Measurements from ENCODE around the gene ZNF366.

DNA sequence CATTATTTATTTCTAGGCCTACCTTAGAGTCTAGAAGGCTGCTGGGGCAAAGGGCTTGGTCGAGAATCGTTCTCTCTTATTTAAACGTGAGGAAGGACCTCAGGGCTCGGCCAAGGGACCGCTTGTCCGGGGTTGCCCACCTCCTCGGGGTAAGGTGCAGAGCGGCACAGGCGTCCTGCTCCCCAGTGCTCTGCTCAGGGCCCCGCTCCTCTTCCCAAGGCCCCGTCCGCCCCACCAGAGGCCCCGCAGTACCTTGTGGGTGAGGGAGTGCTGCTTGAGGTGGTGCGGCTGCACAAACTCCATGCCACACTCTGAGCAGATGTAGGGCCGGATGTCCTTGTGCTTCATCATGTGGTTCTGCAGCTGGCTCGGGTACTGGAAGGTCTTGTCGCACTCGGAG lies 47.3 kb downstream of the ZNF366 start:
- no peak for TF ChIP-seq POLR2A (IDR thresholded peaks at IDR 0.05)
- TF ChIP-seq CTCF (IDR thresholded peaks at IDR 0.05) = no peak

Measured in uterus (tissue), 2 donors.